NCI-H2171 (cell line): ENCODE results near the gene RALGPS1.

ENCODE experiments used
- DNase-seq: peaks from one replicate; lab custom pipeline; 2025; lab: John Stamatoyannopoulos, UW

Gene RALGPS1

GRCh38 chr9:127263237-127263636 lies 348.7 kb downstream of the RALGPS1 start:
- DNase-seq = no peak

- DNase-seq = no peak
Observed at GRCh38 chr9:127263664-127264063, 349.1 kb downstream of the RALGPS1 start.

- DNase-seq = no peak
Observed at GRCh38 chr9:127264462-127265219, 350.1 kb downstream of the RALGPS1 start, which contains the start of gene GARNL3. Gene GARNL3, plus strand, starts transcription at chr9:127264774. Its CDS starts 104 bp downstream, at chr9:127264878.

- no peak for DNase-seq
Observed at GRCh38 chr9:127267793-127268525, 353.4 kb downstream of the RALGPS1 start.

- no peak for DNase-seq
Observed at GRCh38 chr9:127269449-127269848, 354.9 kb downstream of the RALGPS1 start.
